WI38 (cell line): ENCODE results near the gene CAND2.
"Not testable (repeated sequence)": the region's sequence is repeated elsewhere in the genome, so short reads cannot be mapped to it uniquely, and the experiment has no call there.

Experiments
- H3K4me3 ChIP-seq: 2 replicates; pipeline ENCODE4 v1.5.1; 2011; ENCODE audit warnings: low read depth, mild to moderate bottlenecking, control low read depth, low read length
- CTCF ChIP-seq: IDR thresholded peaks from 2 replicates; pipeline ENCODE4 v1.5.1; 2012; ENCODE audit warnings: low read depth, mild to moderate bottlenecking, control low read depth, low read length

Gene CAND2

GRCh38 chr3:12772462-12772861 is 24.0 kb upstream of the CAND2 start:
- TF ChIP-seq CTCF, result no peak

DNA sequence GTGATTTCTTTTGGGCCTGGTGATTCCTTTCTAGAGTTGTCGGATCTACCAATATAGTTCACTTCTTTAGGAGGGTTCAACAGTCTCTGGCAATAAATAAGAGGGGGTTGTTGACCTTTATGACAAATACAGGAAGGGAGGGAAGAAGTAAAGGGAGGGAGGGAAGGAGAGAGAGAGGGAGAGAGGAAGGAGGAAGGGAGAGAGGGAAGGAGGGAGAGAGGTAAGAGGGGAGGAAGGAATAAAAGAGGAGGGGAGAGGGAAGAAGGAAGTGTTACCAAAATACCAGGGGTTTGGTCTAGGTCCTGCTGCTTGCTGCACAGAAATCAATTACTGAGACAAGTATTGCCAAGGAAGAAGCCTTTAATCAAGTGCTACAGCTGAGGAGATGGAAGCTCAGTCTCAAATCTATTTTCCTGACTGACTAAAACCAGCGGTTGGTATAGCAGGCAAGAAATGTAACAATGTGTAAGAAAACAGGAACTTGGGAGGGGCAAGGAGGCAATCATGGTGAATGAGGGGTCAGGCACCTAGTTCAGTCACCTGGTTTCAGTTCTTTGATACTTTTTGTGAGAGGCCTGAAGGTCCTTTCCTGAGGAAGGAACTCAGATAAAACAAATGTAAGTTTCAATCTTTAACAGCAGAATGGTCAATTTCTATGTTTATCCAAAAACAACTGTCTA is 23.3 kb upstream of the CAND2 start:
- H3K4me3 ChIP-seq, result no peak overlapping the region
- no peak for TF ChIP-seq CTCF

More at GRCh38 chr3:12772462-12772861, 24.0 kb upstream of the CAND2 start:
- H3K4me3 ChIP-seq, result no peak overlapping the region

GRCh38 chr3:12773710-12774086 is 22.8 kb upstream of the CAND2 start:
- H3K4me3 ChIP-seq, result no peak overlapping the region
- TF ChIP-seq CTCF, result no peak

DNA sequence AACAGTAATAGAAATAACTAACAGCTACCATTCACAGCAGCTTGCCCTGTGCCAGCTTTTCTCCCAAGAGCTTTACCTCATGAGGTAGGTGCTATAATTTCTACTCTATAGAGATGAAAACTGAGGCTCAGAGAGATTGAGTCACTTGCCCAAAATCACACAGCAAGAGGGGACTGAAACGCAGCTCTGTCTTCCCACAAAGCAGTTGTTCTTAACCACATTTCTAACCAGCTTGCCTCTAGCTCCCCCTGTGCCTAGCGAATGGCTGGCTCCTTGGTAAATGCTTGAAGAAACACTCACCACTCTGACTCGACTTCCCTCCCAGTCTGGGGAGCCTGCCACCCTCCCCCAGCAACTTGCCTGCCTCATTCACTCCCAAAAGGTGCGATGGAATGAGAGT is 21.9 kb upstream of the CAND2 start:
- no peak for TF ChIP-seq CTCF
- no peak overlapping the region for H3K4me3 ChIP-seq

DNA sequence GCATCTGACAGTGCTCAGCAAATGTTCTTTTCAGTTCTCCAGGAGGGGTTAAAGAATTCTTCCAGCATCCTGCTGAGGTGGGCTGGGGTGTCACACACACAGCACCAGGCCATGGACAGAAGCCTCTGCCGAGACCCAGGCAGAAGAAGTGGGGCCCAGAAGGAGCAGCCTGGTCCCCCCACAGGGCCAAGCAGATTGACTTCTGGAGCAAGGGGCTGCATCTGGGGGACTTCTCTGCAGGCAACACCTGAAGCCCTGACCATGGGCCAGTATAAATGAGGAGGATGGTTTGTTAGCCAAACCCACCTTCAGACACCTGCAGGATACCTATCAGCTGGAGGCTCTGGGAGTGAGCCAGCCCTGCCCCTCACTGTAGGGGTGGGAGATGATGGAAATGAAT is 21.3 kb upstream of the CAND2 start:
- no peak overlapping the region for H3K4me3 ChIP-seq
- TF ChIP-seq CTCF, result no peak

GRCh38 chr3:12775970-12776369 is 20.5 kb upstream of the CAND2 start:
- not testable (repeated sequence) for H3K4me3 ChIP-seq

- H3K4me3 ChIP-seq, result no peak overlapping the region
- no peak for TF ChIP-seq CTCF
Measured at GRCh38 chr3:12777171-12777570, 19.3 kb upstream of the CAND2 start.

GRCh38 chr3:12780751-12781150 is 15.7 kb upstream of the CAND2 start:
- no peak for TF ChIP-seq CTCF
- H3K4me3 ChIP-seq, result no peak overlapping the region
